Esophagus muscularis mucosa (tissue), 4 donors: ENCODE results near the gene DPYD. TPM values are rescaled to one million over a fixed set of nuclear protein-coding genes. Genes with fewer than 3 reads are reported as not detected.

Experiments
- DNase-seq: peaks from one replicate; pipeline ENCODE4 v3.0.0-alpha.2; 2017; ENCODE audit errors: extremely low spot score
- H3K27ac ChIP-seq, 4 donors: fragments of 200-600 bp; sonication (generic); replicated peaks in 1 of 4; 1 replicate in 3 of 4; 2 replicates in 1 of 4; pipeline ENCODE4 v1.5.1; 2016 to 2019; ENCODE audit warnings: mild to moderate bottlenecking in 1 of 4
- H3K27me3 ChIP-seq, 4 donors: fragments of 200-600 bp; sonication (generic); one replicate each; pipeline versions ENCODE4 v1.5.1 to v1.6.0; 2016 to 2019
- H3K36me3 ChIP-seq, 4 donors: fragments of 200-600 bp; sonication (generic); one replicate each; pipeline ENCODE4 v1.5.1; 2016 to 2019
- H3K4me1 ChIP-seq, 4 donors: fragments of 200-600 bp; sonication (generic); one replicate each; pipeline ENCODE4 v1.5.1; 2016 to 2019
- H3K4me3 ChIP-seq, 4 donors: fragments of 200-600 bp; sonication (generic); 1 replicate in 2 of 4; 2 replicates in 2 of 4; pipeline ENCODE4 v1.5.1; 2016 to 2019; ENCODE audit warnings: mild to moderate bottlenecking in 4 of 4, moderate library complexity in 1 of 4
- H3K9me3 ChIP-seq, 4 donors: fragments of 200-600 bp; sonication (generic); 1 replicate in 3 of 4; 2 replicates in 1 of 4; pipeline ENCODE4 v1.5.1; 2016 to 2019
- CTCF ChIP-seq, 3 experiments: fragments of 200-600 bp in 2 of 3; fragments of 450-650 bp in 1 of 3; sonication (generic) in 2 of 3; IDR thresholded peaks; one replicate each; pipeline ENCODE4 v1.5.1; 2017 to 2019; ENCODE audit warnings: antibody characterized with exemption in 3 of 3, mild to moderate bottlenecking in 2 of 3, moderate library complexity in 1 of 3
- EP300 ChIP-seq: sonication (generic); formaldehyde crosslinking; IDR thresholded peaks from one replicate; pipeline ENCODE4 v1.6.1; 2017; ENCODE audit warnings: antibody characterized with exemption
- POLR2A ChIP-seq: fragments of 450-650 bp; IDR thresholded peaks from one replicate; pipeline ENCODE4 v1.6.1; 2017; ENCODE audit warnings: antibody characterized with exemption, moderate library complexity, mild to moderate bottlenecking, low read depth
- POLR2AphosphoS5 ChIP-seq, 2 donors: sonication (generic); formaldehyde crosslinking; IDR thresholded peaks; one replicate each; pipeline ENCODE4 v1.6.1; 2017; ENCODE audit warnings: antibody characterized with exemption in 2 of 2
- WGBS: methylation state at CpG from one replicate; pipeline ENCODE4 v1.1.5; 2018; 5-methylcytosine and 5-hydroxymethylcytosine counted together
- intact Hi-C: fragments of 100-400 bp; cut with DNase I; formaldehyde crosslinking; loops from one replicate; pipeline ENCODE4 v1.15.1; 2023
- total RNA-seq, 4 donors: library from RNA; depleted of rRNA; stranded (reverse); fragments of >200 nt; gene quantifications; one replicate each; pipeline versions ENCODE4 v1.1.0 to v1.2.1, GENCODE V29; 2016

The DPYD gene
- total RNA-seq, 4 donors from 2014 or later: 31.1 to 36.6 (median 31.7) TPM

GRCh38 chr1:97063532-97063931 is 857.3 kb downstream of the DPYD start:
- H3K4me1 ChIP-seq: no peaks in the 10 kb centered on the region
- intact Hi-C loops: no loop called here
- H3K9me3 ChIP-seq: peaks cover 0 to 10% (median 1%) of the 10 kb centered on the region in 4 donors
- H3K27ac ChIP-seq: no peak overlapping the region
- H3K36me3 ChIP-seq: no peaks in the 10 kb centered on the region
- H3K4me3 ChIP-seq: no peak overlapping the region
- DNase-seq: no peak
- no peaks in the 10 kb centered on the region for H3K27me3 ChIP-seq
- TF ChIP-seq POLR2AphosphoS5 (IDR thresholded peaks at IDR 0.05): no peak
- TF ChIP-seq POLR2A: no peak
- no peak for TF ChIP-seq CTCF (IDR thresholded peaks at IDR 0.05)
- TF ChIP-seq EP300: no peak

DNA sequence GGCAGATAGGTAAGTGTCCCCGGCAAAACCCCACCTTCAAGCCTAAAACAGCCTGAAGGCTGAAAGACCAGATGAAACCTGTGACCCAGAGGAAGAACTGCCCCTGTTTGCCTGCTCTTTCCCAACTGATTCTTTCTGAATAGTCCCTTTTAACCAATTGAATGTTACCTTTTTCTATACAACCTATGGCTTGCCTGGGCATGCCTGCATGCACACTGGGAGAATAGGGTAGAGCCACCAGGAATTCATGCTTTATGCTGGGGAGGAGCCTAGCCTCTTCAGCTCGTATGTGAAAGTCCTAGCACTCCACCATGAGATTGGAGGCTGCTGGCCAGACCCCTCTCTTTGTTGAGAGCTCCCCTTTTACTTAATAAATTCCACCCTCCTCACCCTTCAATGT is 859.2 kb downstream of the DPYD start:
- 89% methylated on average over 2 of the region's 2 CpGs for WGBS
- DNase-seq: no peak
- Histone ChIP-seq H3K27ac (no peak overlapping the region), H3K4me3 (no peak overlapping the region), H3K4me1 (no peaks in the 10 kb centered on the region), H3K9me3 (peaks cover 0 to 15% (median 6%) of the 10 kb centered on the region in 4 donors), H3K36me3 (no peaks in the 10 kb centered on the region), H3K27me3 (no peaks in the 10 kb centered on the region)
- intact Hi-C loops: no loop called here
- TF ChIP-seq CTCF (IDR thresholded peaks at IDR 0.05): no peak
- TF ChIP-seq POLR2A: no peak
- no peak for TF ChIP-seq EP300
- TF ChIP-seq POLR2AphosphoS5 (IDR thresholded peaks at IDR 0.05): no peak

DNA sequence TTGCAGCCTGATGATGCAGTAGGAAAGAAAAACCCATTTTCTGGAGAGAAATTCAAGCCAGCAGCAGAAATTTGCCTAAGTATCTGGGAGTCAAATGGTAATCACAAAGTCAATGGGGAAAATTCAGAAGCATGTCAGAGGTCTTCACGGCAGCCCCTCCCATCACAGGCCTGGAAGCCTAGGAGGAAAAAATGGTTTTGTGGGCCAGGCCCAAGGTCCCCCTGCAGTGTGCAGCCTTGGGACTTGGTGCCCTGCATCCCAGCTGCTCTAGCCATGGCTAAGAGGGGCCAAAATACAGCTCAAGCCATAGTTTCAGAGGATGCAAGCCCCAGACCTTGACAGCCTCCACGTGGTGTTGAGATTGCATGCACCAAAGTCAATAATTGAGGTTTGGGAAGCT is 864.4 kb downstream of the DPYD start:
- intact Hi-C loops: no loop called here
- H3K4me1 ChIP-seq: no peaks in the 10 kb centered on the region
- no peak for DNase-seq
- H3K36me3 ChIP-seq: no peaks in the 10 kb centered on the region
- TF ChIP-seq CTCF (IDR thresholded peaks at IDR 0.05) (no peak), EP300 (no peak), POLR2AphosphoS5 (IDR thresholded peaks at IDR 0.05) (no peak)
- WGBS: 89% methylated on average over 1 of the region's 2 CpGs
- H3K27ac ChIP-seq: no peak overlapping the region
- H3K9me3 ChIP-seq: peaks cover 0 to 16% (median 8%) of the 10 kb centered on the region in 4 donors
- no peaks in the 10 kb centered on the region for H3K27me3 ChIP-seq
- no peak overlapping the region for H3K4me3 ChIP-seq

GRCh38 chr1:97053268-97053667 is 867.6 kb downstream of the DPYD start:
- intact Hi-C loops: no loop called here
- no peak overlapping the region for H3K4me3 ChIP-seq
- no peak for TF ChIP-seq CTCF (IDR thresholded peaks at IDR 0.05)
- TF ChIP-seq EP300: no peak
- TF ChIP-seq POLR2AphosphoS5 (IDR thresholded peaks at IDR 0.05): no peak
- no peak for TF ChIP-seq POLR2A
- H3K9me3 ChIP-seq: peaks cover 0 to 15% (median 8%) of the 10 kb centered on the region in 4 donors
- H3K4me1 ChIP-seq: no peaks in the 10 kb centered on the region
- H3K27me3 ChIP-seq: no peaks in the 10 kb centered on the region
- no peak for DNase-seq
- H3K36me3 ChIP-seq: no peaks in the 10 kb centered on the region
- WGBS: 86% methylated on average over 2 of the region's 2 CpGs
- no peak overlapping the region for H3K27ac ChIP-seq

DNA sequence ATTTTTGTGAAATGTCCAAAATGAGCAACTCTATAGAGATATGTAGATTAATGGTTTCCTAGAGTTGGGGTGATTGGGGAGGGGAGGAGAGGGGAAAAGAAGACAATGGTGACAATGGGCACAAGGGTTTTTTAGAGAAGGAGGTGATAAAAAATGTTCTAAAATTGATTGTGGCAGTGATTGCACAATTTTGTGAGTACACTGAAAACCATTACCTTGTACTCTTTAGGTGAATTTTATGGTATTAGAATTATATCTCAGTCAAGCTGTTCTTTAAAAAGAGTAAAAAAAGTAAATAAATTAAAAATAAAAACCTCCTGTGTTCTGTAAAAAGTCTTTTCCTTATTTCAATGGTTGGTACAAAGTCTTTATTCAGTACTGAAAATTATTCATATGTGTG is 869.0 kb downstream of the DPYD start:
- Histone ChIP-seq H3K36me3 (no peaks in the 10 kb centered on the region), H3K27me3 (no peaks in the 10 kb centered on the region), H3K9me3 (peaks cover 0 to 10% (median 5%) of the 10 kb centered on the region in 4 donors), H3K4me3 (no peak overlapping the region), H3K27ac (no peak overlapping the region), H3K4me1 (no peaks in the 10 kb centered on the region)
- intact Hi-C loops: no loop called here
- no peak for DNase-seq
- TF ChIP-seq EP300: no peak
